ENCODE data around the gene NLE1.

Gene NLE1

GRCh38 chr17:35084987-35085386 lies 57.1 kb downstream of the NLE1 start:
- DNase-seq = no peak

DNA sequence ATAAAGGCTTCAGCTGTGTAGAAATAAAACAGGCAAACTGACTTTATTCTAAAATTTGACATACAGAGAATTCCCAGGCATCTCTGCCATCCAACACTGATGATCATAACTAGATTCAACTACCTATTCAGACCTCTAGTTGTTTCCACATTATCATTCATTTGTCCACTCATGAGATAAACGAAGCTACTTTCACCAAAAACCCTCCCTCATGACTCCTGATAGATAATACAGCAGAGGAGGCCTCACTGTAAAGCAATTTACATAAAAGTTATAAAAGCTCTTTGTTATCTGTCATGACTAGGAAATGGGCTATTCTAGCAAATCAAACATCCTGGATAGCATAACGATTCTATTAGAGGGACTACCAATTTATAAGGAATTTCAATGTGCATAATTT lies 59.0 kb downstream of the NLE1 start:
- DNase-seq = no peak

GRCh38 chr17:35082073-35082657 lies 59.9 kb downstream of the NLE1 start:
- DNase-seq = no peak

DNA sequence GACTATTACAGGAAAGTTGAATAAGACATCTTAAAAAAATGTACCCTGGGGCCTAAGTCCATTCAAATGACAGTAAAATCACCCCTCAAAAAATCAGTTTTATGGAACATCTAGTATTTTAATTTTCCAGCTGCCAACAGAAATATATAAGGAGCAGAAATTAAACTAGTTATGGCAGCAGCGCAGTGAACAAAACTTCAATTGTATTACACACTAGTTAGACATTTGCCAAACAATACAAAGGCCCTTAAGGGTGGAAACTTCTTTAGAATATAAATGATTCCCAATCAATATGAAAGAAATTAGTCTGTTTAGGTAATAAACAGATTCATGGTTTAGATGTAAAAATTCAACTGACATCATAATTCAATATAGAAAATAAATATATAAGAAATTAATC lies 60.5 kb downstream of the NLE1 start:
- no peak for DNase-seq

DNA sequence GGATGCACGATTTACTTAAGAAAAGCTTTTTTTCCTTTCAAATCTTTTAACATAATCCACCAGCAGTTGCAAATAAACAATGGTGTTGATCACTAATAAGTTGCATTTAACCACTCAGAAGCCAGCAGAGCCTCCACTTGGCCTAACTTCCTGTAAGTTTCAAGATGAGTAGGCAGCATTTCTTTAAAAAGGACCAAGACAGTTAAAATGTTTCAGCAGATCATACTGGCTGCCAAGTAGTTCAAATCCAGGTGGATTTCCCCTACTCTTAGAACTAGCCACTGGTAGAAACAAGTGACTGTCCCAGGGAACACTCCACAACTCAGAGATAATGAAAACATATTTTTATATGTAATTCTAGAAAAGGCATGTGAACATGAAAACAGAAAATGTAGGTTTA lies 61.6 kb downstream of the NLE1 start:
- no peak for DNase-seq

- DNase-seq = no peak
These were observed 62.3 kb downstream of the NLE1 start for GRCh38 chr17:35079547-35080423.
